HepG2 (cell line): ENCODE measurements around the gene PRKCZ. TPM values are rescaled to one million over a fixed set of nuclear protein-coding genes. Genes with fewer than 3 reads are reported as not detected.

Experiments
- ARID4A ChIP-seq: sonication (generic); formaldehyde crosslinking; IDR thresholded peaks from 2 replicates; pipeline ENCODE4 v1.5.0; 2020; ENCODE audit warnings: mild to moderate bottlenecking, missing genetic modification reagents, borderline replicate concordance
- FUBP1 ChIP-seq: sonication (generic); formaldehyde crosslinking; IDR thresholded peaks from 2 replicates; pipeline ENCODE4 v1.5.1; 2020; ENCODE audit warnings: missing genetic modification reagents, mild to moderate bottlenecking, borderline replicate concordance
- JUNB ChIP-seq: sonication (generic); formaldehyde crosslinking; IDR thresholded peaks from 2 replicates; pipeline ENCODE4 v1.8.0; 2022; ENCODE audit warnings: missing genetic modification reagents, mild to moderate bottlenecking, borderline replicate concordance
- KDM5B ChIP-seq: sonication (generic); formaldehyde crosslinking; IDR thresholded peaks from 2 replicates; pipeline ENCODE4 v1.4.0; 2020; ENCODE audit warnings: missing genetic modification reagents, mild to moderate bottlenecking, borderline replicate concordance
- KLF13 ChIP-seq: sonication (generic); formaldehyde crosslinking; IDR thresholded peaks from 2 replicates; pipeline ENCODE4 v1.4.0; 2020; ENCODE audit warnings: mild to moderate bottlenecking, missing genetic modification reagents
- MEIS1 ChIP-seq: sonication (generic); formaldehyde crosslinking; IDR thresholded peaks from 2 replicates; pipeline ENCODE4 v1.9.0; 2021; ENCODE audit warnings: mild to moderate bottlenecking, missing genetic modification reagents, moderate library complexity, borderline replicate concordance
- PRPF4 ChIP-seq: fragments of 200-400 bp; formaldehyde crosslinking; IDR thresholded peaks from 2 replicates; pipeline ENCODE4 v1.6.1; 2016; ENCODE audit warnings: low read length, low read depth; ENCODE audit not compliant: poor library complexity, severe bottlenecking
- RARA ChIP-seq: IDR thresholded peaks from 2 replicates; pipeline ENCODE4 v1.6.1; 2016; ENCODE audit warnings: missing genetic modification reagents, missing compliant biosample characterization
- SAP130 ChIP-seq: IDR thresholded peaks from 2 replicates; pipeline ENCODE4 v1.6.1; 2016; ENCODE audit warnings: low read depth
- SP5 ChIP-seq: IDR thresholded peaks from 2 replicates; pipeline ENCODE4 v1.6.1; 2016; ENCODE audit warnings: low read depth, borderline replicate concordance
- SPEN ChIP-seq: sonication (generic); formaldehyde crosslinking; IDR thresholded peaks from 2 replicates; pipeline ENCODE4 v1.5.1; 2020; ENCODE audit warnings: low read depth, mild to moderate bottlenecking, missing genetic modification reagents
- ZFY ChIP-seq: sonication (generic); formaldehyde crosslinking; IDR thresholded peaks from 2 replicates; pipeline ENCODE4 v1.4.0; 2020; ENCODE audit warnings: missing genetic modification reagents
- ZNF788 ChIP-seq: sonication (generic); formaldehyde crosslinking; IDR thresholded peaks from 2 replicates; pipeline ENCODE4 v1.5.0; 2020; ENCODE audit warnings: mild to moderate bottlenecking, missing genetic modification reagents, borderline replicate concordance
- polyA plus RNA-seq, 8 experiments: library from polyadenylated mRNA; depleted of rRNA in 3 of 8; stranded (reverse) in 7 of 8; unstranded in 1 of 8; fragments of >200 nt; fragmentation: Illumina TruSeq in 4 of 8; extraction: Trizol in 4 of 8; gene quantifications; 2 replicates each; pipeline versions ENCODE4 v1.2.1 to v1.2.3, GENCODE V29; 2011 to 2016; ENCODE audit warnings: low read depth in 4 of 8, missing spikeins in 1 of 8, mixed read lengths in 1 of 8; ENCODE audit not compliant: insufficient read depth in 1 of 8
- total RNA-seq, 5 experiments: library from RNA; depleted of rRNA; stranded (reverse); fragments of >200 nt; fragmentation: Illumina TruSeq; extraction: Trizol; gene quantifications; 2 replicates each; pipeline ENCODE4 v1.2.3, GENCODE V29; 2016; ENCODE audit warnings: low read depth in 1 of 5
- TF ChIP-seq, protein P1 (sequence below): sonication (generic); formaldehyde crosslinking; IDR thresholded peaks from 2 replicates; pipeline ENCODE4 v1.5.1; 2020; ENCODE audit warnings: mild to moderate bottlenecking, missing genetic modification reagents, moderate library complexity

Gene PRKCZ
- total and polyA plus RNA-seq, 2 of the 13 experiments (the other 11 are each of a cell fraction or from before 2014, with no cell fraction given) = 34.7 to 85.2 TPM

DNA sequence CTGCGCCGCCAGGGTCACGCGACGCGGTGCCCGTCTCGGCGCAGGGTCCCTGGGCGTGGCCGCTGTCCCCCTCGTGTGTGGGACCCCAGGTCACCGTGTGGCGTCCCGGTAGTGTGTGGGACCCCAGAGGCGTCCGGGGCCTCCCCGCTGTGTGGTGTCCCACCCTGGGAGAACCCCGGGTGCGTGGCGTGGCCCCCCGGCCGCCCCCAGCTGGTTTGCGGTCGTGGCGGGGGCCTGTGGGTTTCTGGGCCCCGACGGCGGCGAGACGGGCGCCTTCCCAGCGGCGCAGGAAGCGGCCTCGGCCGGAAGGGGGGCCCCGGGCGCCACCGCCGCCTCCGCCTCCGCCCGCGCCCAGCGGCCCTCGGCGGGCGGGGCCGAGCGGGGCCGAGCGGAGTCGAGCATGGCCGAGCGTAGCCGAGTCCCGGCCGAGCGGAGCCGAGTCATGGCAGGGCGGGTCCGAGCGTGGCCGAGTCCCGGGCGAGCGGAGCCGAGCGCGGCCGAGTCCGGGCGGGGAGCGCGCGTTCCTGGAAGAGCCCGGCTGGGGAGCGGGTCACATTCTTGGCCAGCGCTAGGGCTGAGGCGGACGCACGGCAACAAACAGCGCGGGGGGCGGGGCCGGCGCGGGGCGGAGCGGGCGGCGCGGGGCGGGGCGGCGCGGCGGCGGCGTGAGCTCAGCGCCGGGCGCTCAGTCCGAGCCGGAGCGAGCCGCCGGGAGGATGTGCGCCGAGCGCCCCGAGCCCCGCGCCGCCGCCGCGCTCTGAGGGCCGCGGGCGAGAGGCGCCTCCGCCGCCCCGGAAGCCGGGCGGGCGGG, 177.3 kb downstream of the PRKCZ start (continued):
- TF ChIP-seq KDM5B (CRISPR knock-in tag) (peak; percentile 38; the same call in 1 of the 2 replicates), MEIS1 (no peak), RARA (peak; percentile 15; the same call in 1 of the 2 replicates), SP5 (CRISPR knock-in tag) (peak; percentile 48; the same call in 1 of the 2 replicates), ZNF788 (CRISPR knock-in tag) (0 out of 2 replicates have a peak, but pooled peaks have one; percentile 25), ARID4A (CRISPR knock-in tag) (peak; percentile 41; the same call in 1 of the 2 replicates), JUNB (CRISPR knock-in tag) (no peak), PRPF4 (no peak), ZFY (CRISPR knock-in tag) (peak; percentile 71), FUBP1 (CRISPR knock-in tag) (no peak), SAP130 (CRISPR knock-in tag) (peak; percentile 41; the same call in 1 of the 2 replicates), SPEN (peak; percentile 78), KLF13 (CRISPR knock-in tag) (no peak)
- TF ChIP-seq, protein P1, sequence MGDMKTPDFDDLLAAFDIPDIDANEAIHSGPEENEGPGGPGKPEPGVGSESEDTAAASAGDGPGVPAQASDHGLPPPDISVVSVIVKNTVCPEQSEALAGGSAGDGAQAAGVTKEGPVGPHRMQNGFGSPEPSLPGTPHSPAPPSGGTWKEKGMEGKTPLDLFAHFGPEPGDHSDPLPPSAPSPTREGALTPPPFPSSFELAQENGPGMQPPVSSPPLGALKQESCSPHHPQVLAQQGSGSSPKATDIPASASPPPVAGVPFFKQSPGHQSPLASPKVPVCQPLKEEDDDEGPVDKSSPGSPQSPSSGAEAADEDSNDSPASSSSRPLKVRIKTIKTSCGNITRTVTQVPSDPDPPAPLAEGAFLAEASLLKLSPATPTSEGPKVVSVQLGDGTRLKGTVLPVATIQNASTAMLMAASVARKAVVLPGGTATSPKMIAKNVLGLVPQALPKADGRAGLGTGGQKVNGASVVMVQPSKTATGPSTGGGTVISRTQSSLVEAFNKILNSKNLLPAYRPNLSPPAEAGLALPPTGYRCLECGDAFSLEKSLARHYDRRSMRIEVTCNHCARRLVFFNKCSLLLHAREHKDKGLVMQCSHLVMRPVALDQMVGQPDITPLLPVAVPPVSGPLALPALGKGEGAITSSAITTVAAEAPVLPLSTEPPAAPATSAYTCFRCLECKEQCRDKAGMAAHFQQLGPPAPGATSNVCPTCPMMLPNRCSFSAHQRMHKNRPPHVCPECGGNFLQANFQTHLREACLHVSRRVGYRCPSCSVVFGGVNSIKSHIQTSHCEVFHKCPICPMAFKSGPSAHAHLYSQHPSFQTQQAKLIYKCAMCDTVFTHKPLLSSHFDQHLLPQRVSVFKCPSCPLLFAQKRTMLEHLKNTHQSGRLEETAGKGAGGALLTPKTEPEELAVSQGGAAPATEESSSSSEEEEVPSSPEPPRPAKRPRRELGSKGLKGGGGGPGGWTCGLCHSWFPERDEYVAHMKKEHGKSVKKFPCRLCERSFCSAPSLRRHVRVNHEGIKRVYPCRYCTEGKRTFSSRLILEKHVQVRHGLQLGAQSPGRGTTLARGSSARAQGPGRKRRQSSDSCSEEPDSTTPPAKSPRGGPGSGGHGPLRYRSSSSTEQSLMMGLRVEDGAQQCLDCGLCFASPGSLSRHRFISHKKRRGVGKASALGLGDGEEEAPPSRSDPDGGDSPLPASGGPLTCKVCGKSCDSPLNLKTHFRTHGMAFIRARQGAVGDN (CRISPR knock-in tag) = peak; percentile 38
